H1 (cell line): ENCODE results near the gene MAGI3. TPM values are rescaled to one million over a fixed set of nuclear protein-coding genes. Genes with fewer than 3 reads are reported as not detected.

Source experiments
- CTCF ChIA-PET: fragments of 300-600 bp; sonication (Branson Sonifier 250); formaldehyde crosslinking; loops from one replicate; lab custom pipeline; 2021; ENCODE audit not compliant: partially characterized antibody; lab: Charles Lee
- POLR2A ChIA-PET: fragments of 300-600 bp; sonication (Branson Sonifier 250); formaldehyde crosslinking; loops from one replicate; lab custom pipeline; 2021; ENCODE audit warnings: inconsistent platforms; ENCODE audit not compliant: partially characterized antibody; lab: Charles Lee
- DNase-seq, 2 experiments: peaks; one replicate each; pipeline versions ENCODE4 v3.0.0 to v3.0.0-alpha.2; 2010 to 2022; ENCODE audit warnings: low spot score in 2 of 2, low read depth in 1 of 2, mixed read lengths in 1 of 2
- FAIRE-seq: peaks from 2 replicates; lab custom pipeline; 2011; peaks lifted over from hg19 to GRCh38; lab: Jason Lieb, UNC
- H2AFZ ChIP-seq: 2 replicates; pipeline ENCODE4 v1.8.1; 2012; ENCODE audit warnings: low read length, inconsistent platforms
- H2AK5ac ChIP-seq: 2 replicates; pipeline ENCODE4 v1.6.1; 2013; ENCODE audit warnings: low read depth, low read length
- H2BK120ac ChIP-seq: replicated peaks from 2 replicates; pipeline ENCODE3; 2013; ENCODE audit warnings: low read depth, low read length, inconsistent platforms
- H2BK12ac ChIP-seq: 2 replicates; pipeline ENCODE4 v1.6.1; 2013; ENCODE audit warnings: low read depth, low read length
- H2BK15ac ChIP-seq: 2 replicates; pipeline ENCODE4 v1.6.1; 2013; ENCODE audit warnings: low read length
- H2BK20ac ChIP-seq: 2 replicates; pipeline ENCODE4 v1.6.1; 2013; ENCODE audit warnings: low read length
- H2BK5ac ChIP-seq: 2 replicates; pipeline ENCODE4 v1.6.1; 2013; ENCODE audit warnings: low read depth, low read length
- H3K14ac ChIP-seq: 2 replicates; pipeline ENCODE4 v1.6.1; 2013; ENCODE audit warnings: inconsistent platforms; ENCODE audit not compliant: insufficient read length
- H3K18ac ChIP-seq: 2 replicates; pipeline ENCODE4 v1.6.1; 2013; ENCODE audit warnings: low read length; ENCODE audit errors: extremely low read depth
- H3K23ac ChIP-seq: 2 replicates; pipeline ENCODE4 v1.6.1; 2013; ENCODE audit warnings: inconsistent platforms; ENCODE audit not compliant: insufficient read length
- H3K23me2 ChIP-seq: 2 replicates; pipeline ENCODE4 v1.6.1; 2013; ENCODE audit warnings: low read depth, low read length
- H3K27ac ChIP-seq: 2 replicates; pipeline ENCODE4 v1.6.1; 2011; ENCODE audit warnings: low read depth, low read length, inconsistent platforms
- H3K27me3 ChIP-seq, 4 experiments: replicated peaks in 1 of 4; 1 replicate in 1 of 4; 2 replicates in 3 of 4; pipeline versions ENCODE4 v1.6.1 to v1.8.1; 2011 to 2013; ENCODE audit warnings: low read length in 3 of 4, mild to moderate bottlenecking in 3 of 4, inconsistent platforms in 2 of 4, mixed read lengths in 2 of 4, moderate library complexity in 1 of 4; ENCODE audit not compliant: control insufficient read depth in 3 of 4, insufficient read depth in 3 of 4; ENCODE audit errors: extremely low read depth in 1 of 4
- H3K36me3 ChIP-seq, 4 experiments: 2 replicates each; pipeline versions ENCODE4 v1.6.1 to v1.8.1; 2011 to 2013; ENCODE audit warnings: mild to moderate bottlenecking in 4 of 4, low read length in 3 of 4, moderate library complexity in 2 of 4, control low read depth in 1 of 4, inconsistent platforms in 1 of 4; ENCODE audit not compliant: insufficient read depth in 4 of 4, control insufficient read depth in 2 of 4
- H3K4ac ChIP-seq: replicated peaks from 2 replicates; pipeline ENCODE3; 2013; ENCODE audit warnings: low read length, low read depth, mixed read lengths, inconsistent platforms; ENCODE audit not compliant: insufficient read length
- H3K4me1 ChIP-seq, 4 experiments: replicated peaks in 1 of 4; 1 replicate in 1 of 4; 2 replicates in 3 of 4; pipeline versions ENCODE4 v1.6.1 to v1.8.1; 2011 to 2013; ENCODE audit warnings: low read length in 3 of 4, inconsistent platforms in 2 of 4, mixed read lengths in 1 of 4; ENCODE audit not compliant: insufficient read depth in 4 of 4, control insufficient read depth in 3 of 4
- H3K4me2 ChIP-seq, 2 experiments: 2 replicates each; pipeline versions ENCODE4 v1.6.1 to v1.8.1; 2011 to 2013; ENCODE audit warnings: low read depth in 2 of 2, low read length in 2 of 2, control low read depth in 1 of 2, inconsistent platforms in 1 of 2, mild to moderate bottlenecking in 1 of 2; ENCODE audit not compliant: insufficient read depth in 1 of 2
- H3K4me3 ChIP-seq, 4 experiments: fragments of 200-600, 300-600 bp in 1 of 4; sonication (generic), shearing (Covaris generic), sonication (Bioruptor Twin) in 1 of 4; 2 replicates each; pipeline versions ENCODE4 v1.5.1 to v1.8.1; 2011 to 2016; ENCODE audit warnings: low read length in 4 of 4, low read depth in 3 of 4, control low read depth in 2 of 4, inconsistent platforms in 2 of 4, mild to moderate bottlenecking in 2 of 4, mixed read lengths in 1 of 4, moderate library complexity in 1 of 4; ENCODE audit not compliant: insufficient read depth in 2 of 4; ENCODE audit errors: extremely low read depth in 1 of 4
- H3K56ac ChIP-seq: replicated peaks from 2 replicates; pipeline ENCODE3; 2013; ENCODE audit warnings: low read depth, mild to moderate bottlenecking, mixed read lengths, low read length, inconsistent platforms; ENCODE audit not compliant: insufficient read length
- H3K79me1 ChIP-seq: 2 replicates; pipeline ENCODE4 v1.6.1; 2013; ENCODE audit warnings: low read depth, low read length, control low read depth
- H3K79me2 ChIP-seq, 2 experiments: 2 replicates each; pipeline versions ENCODE4 v1.6.1 to v1.8.1; 2012 to 2013; ENCODE audit warnings: low read length in 2 of 2, mild to moderate bottlenecking in 2 of 2, inconsistent platforms in 1 of 2; ENCODE audit not compliant: insufficient read depth in 2 of 2, control insufficient read depth in 1 of 2
- H3K9ac ChIP-seq, 4 experiments: replicated peaks in 1 of 4; 1 replicate in 1 of 4; 2 replicates in 3 of 4; pipeline versions ENCODE4 v1.6.1 to v1.8.1; 2011 to 2013; ENCODE audit warnings: low read depth in 3 of 4, low read length in 3 of 4, control low read depth in 2 of 4, mild to moderate bottlenecking in 2 of 4, moderate library complexity in 2 of 4, inconsistent platforms in 1 of 4; ENCODE audit errors: extremely low read depth in 1 of 4
- H3K9me3 ChIP-seq, 2 experiments: 2 replicates each; pipeline versions ENCODE4 v1.6.1 to v1.8.1; 2012 to 2013; ENCODE audit warnings: mild to moderate bottlenecking in 2 of 2, moderate library complexity in 2 of 2, control low read depth in 1 of 2, inconsistent platforms in 1 of 2, low read depth in 1 of 2, low read length in 1 of 2, mixed read lengths in 1 of 2; ENCODE audit not compliant: insufficient read depth in 2 of 2
- H4K20me1 ChIP-seq, 2 experiments: replicated peaks in 1 of 2; 2 replicates each; pipeline versions ENCODE3 to v1.8.1; 2011 to 2013; ENCODE audit warnings: inconsistent platforms in 2 of 2, low read length in 2 of 2, mild to moderate bottlenecking in 1 of 2; ENCODE audit not compliant: insufficient read depth in 2 of 2, control insufficient read depth in 1 of 2
- H4K5ac ChIP-seq: 2 replicates; pipeline ENCODE4 v1.6.1; 2013; ENCODE audit warnings: low read length, low read depth, mixed read lengths, inconsistent platforms; ENCODE audit not compliant: insufficient read length
- H4K8ac ChIP-seq: 2 replicates; pipeline ENCODE4 v1.8.0; 2013; ENCODE audit warnings: mild to moderate bottlenecking, moderate library complexity, low read length, inconsistent platforms; ENCODE audit not compliant: insufficient read depth; ENCODE audit errors: extremely low read depth
- H4K91ac ChIP-seq: replicated peaks from 2 replicates; pipeline ENCODE3; 2013; ENCODE audit warnings: low read length, mixed read lengths, inconsistent platforms; ENCODE audit not compliant: insufficient read length
- ATF2 ChIP-seq: IDR thresholded peaks from 2 replicates; pipeline ENCODE4 v1.6.1; 2012; ENCODE audit warnings: low read length, inconsistent platforms
- CHD2 ChIP-seq: IDR thresholded peaks from 2 replicates; pipeline ENCODE4 v1.6.1; 2012; ENCODE audit warnings: low read length, improper control_type of control experiment
- CTBP2 ChIP-seq: IDR thresholded peaks from 2 replicates; pipeline ENCODE4 v1.7.0; 2011; ENCODE audit warnings: borderline replicate concordance, mild to moderate bottlenecking, moderate library complexity, mixed read lengths, low read length; ENCODE audit not compliant: insufficient read depth, insufficient read length
- EGR1 ChIP-seq: IDR thresholded peaks from 2 replicates; pipeline ENCODE4 v1.6.1; 2011; ENCODE audit warnings: low read depth, low read length, borderline replicate concordance
- EZH2 ChIP-seq: fragments of 200-600 bp; sonication (generic); IDR thresholded peaks from 2 replicates; pipeline ENCODE4 v1.7.1; 2012; ENCODE audit warnings: low read depth, mild to moderate bottlenecking, moderate library complexity, low read length, inconsistent platforms; ENCODE audit not compliant: severe bottlenecking
- FOSL1 ChIP-seq: IDR thresholded peaks from 2 replicates; pipeline ENCODE4 v1.6.1; 2011; ENCODE audit warnings: mild to moderate bottlenecking, low read depth, low read length, moderate library complexity; ENCODE audit not compliant: insufficient read depth
- GABPA ChIP-seq: IDR thresholded peaks from 2 replicates; pipeline ENCODE4 v1.6.1; 2011; ENCODE audit warnings: mild to moderate bottlenecking, low read length, moderate library complexity, borderline replicate concordance; ENCODE audit not compliant: insufficient read depth
- KDM5A ChIP-seq: fragments of 200-600 bp; IDR thresholded peaks from 2 replicates; pipeline ENCODE4 v1.7.1; 2012; ENCODE audit warnings: mild to moderate bottlenecking, low read length, inconsistent platforms, mixed read lengths
- RFX5 ChIP-seq: IDR thresholded peaks from 2 replicates; pipeline ENCODE4 v1.6.1; 2011; ENCODE audit warnings: low read depth, low read length, improper control_type of control experiment, borderline replicate concordance
- SIRT6 ChIP-seq: IDR thresholded peaks from one replicate; pipeline ENCODE4 v1.7.1; 2012; ENCODE audit warnings: low read length, inconsistent platforms
- TAF1 ChIP-seq: IDR thresholded peaks from 2 replicates; pipeline ENCODE4 v1.6.1; 2011; ENCODE audit warnings: mild to moderate bottlenecking, low read depth, low read length
- TBP ChIP-seq: IDR thresholded peaks from 2 replicates; pipeline ENCODE4 v1.6.1; 2011; ENCODE audit warnings: low read depth, low read length, improper control_type of control experiment
- TCF12 ChIP-seq: IDR thresholded peaks from 2 replicates; pipeline ENCODE4 v1.6.1; 2011; ENCODE audit warnings: low read depth, mild to moderate bottlenecking, low read length
- WGBS, 2 experiments: shearing (Covaris generic) in 1 of 2; methylation state at CpG; one replicate each; pipeline versions ENCODE4 v1.1.6 to v1.1.7; 2013 to 2015; ENCODE audit warnings: low lambda C conversion rate in 2 of 2, mixed read lengths in 2 of 2, inconsistent platforms in 1 of 2, low coverage in 1 of 2, missing lambda C conversion rate in 1 of 2; ENCODE audit not compliant: insufficient replicate concordance in 2 of 2, insufficient coverage in 1 of 2, insufficient read length in 1 of 2; ENCODE audit errors: extremely low coverage in 1 of 2, missing lambda C conversion rate in 1 of 2; 5-methylcytosine and 5-hydroxymethylcytosine counted together
- polyA plus RNA-seq, 7 experiments: library from polyadenylated mRNA; depleted of rRNA in 3 of 7; stranded (reverse) in 5 of 7; unstranded in 2 of 7; fragments of >200 nt in 5 of 7; fragments of 200-250 nt in 2 of 7; gene quantifications; 1 replicate in 5 of 7; 2 replicates in 1 of 7; 4 replicates in 1 of 7; pipeline versions ENCODE4 v1.2.1 to v1.2.3, GENCODE V29; 2011 to 2013; ENCODE audit warnings: missing spikeins in 2 of 7, mixed read lengths in 2 of 7
- total RNA-seq: library from RNA; stranded (reverse); fragmentation: NEBNext Ultra II Directional; extraction: Animal tissue kit (Norgen Biotek cat#: 25700); gene quantifications from 2 replicates; pipeline ENCODE4 v1.2.1, GENCODE V29; 2021

MAGI3 gene
- total and polyA plus RNA-seq, 2 of the 8 experiments (the other 6 are each of a cell fraction or from before 2014, with no cell fraction given): 2.3 to 7.8 TPM

DNA sequence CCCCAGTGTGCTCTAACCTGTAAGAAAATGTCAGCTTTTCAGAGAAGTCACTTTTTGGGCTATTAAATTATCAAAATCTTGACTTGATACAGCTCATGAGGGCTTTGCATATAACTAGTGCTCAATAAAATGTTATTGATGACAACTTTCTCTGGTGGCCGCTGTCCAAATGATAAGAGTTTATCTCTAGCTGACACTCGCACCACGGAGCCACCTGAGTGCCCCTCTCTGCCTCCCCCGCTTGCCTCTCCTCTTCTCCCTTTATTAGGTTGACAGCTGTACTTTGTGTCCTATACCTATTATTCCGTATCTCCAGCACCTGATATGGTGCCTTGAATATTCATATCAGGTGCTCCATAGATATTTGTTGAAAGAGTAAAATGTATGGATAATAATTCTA lies 286.2 kb downstream of the MAGI3 start:
- Histone ChIP-seq H3K27ac (no peak overlapping the region), H3K23ac (no peak overlapping the region), H3K4me2 (no peak overlapping the region), H3K79me2 (no peaks in the 10 kb centered on the region), H2BK120ac (no peak overlapping the region), H4K20me1 (no peaks in the 10 kb centered on the region), H3K4me1 (no peaks in the 10 kb centered on the region), H3K14ac (no peak overlapping the region), H3K27me3 (no peaks in the 10 kb centered on the region), H3K4ac (no peak overlapping the region), H4K91ac (no peak overlapping the region), H2BK5ac (no peak overlapping the region), H3K18ac (no peak overlapping the region), H3K36me3 (0 out of 8 replicates have a peak, but pooled peaks cover 0 to 2% (median 0%) of the 10 kb centered on the region in 4 experiments), H2AK5ac (no peak overlapping the region), H3K9me3 (no peaks in the 10 kb centered on the region; a peak in 1 of 4 replicates), H2BK12ac (no peak overlapping the region), H3K79me1 (no peaks in the 10 kb centered on the region), H4K5ac (no peak overlapping the region), H3K9ac (no peak overlapping the region), H2BK15ac (no peak overlapping the region), H3K56ac (no peak overlapping the region), H4K8ac (no peak overlapping the region), H3K23me2 (no peaks in the 10 kb centered on the region), H2BK20ac (no peak overlapping the region), H2AFZ (no peak overlapping the region), H3K4me3 (no peak overlapping the region)
- FAIRE-seq (no peak), DNase-seq (no peak)
- WGBS, 2 experiments: 87% methylated on average over 5 of the region's 5 CpGs; no CpG with 5 or more reads in 1 of the 2 experiments
- ChIA-PET POLR2A (no interaction called here), CTCF (interaction anchor here (0.8 to 1.6 kb wide), 8 partner anchors 9 to 961 kb away, joined by 3 to 6 read pairs (median 4); partner anchors contain the start of gene PPM1J)
- TF ChIP-seq TCF12 (no peak), EGR1 (no peak), TAF1 (no peak), EZH2 (no peak), CHD2 (no peak), SIRT6 (no peak), CTBP2 (no peak), TBP (no peak), RFX5 (no peak), FOSL1 (no peak), GABPA (no peak), ATF2 (no peak), KDM5A (no peak)
